Activated T-cell treated with anti-CD3 and anti-CD28 coated beads, Interleukin-2, amount 50 U/mL, for 72 hours (primary cell): ENCODE results near the gene GDF7. TPM values are rescaled to one million over a fixed set of nuclear protein-coding genes. Genes with fewer than 3 reads are reported as not detected.
A peak's percentile ranks its signal among the peaks of the same experiment; 100 is the strongest.

Experiments used
- ATAC-seq, 2 donors: fragments of 150-1000 bp; cut with Tn5 transposase; replicated peaks in 1 of 2; 2 replicates each; pipeline ENCODE4 v1.10.0; 2021; ENCODE audit warnings: moderate library complexity in 2 of 2, mild to moderate bottlenecking in 1 of 2
- DNase-seq, 2 donors: peaks; one replicate each; pipeline ENCODE4 v3.0.0; 2021 to 2022; ENCODE audit warnings: mixed read lengths in 1 of 2
- H3K27ac Mint-ChIP-seq: one replicate; pipeline ENCODE4 v1.8.0; 2022; ENCODE audit warnings: mild to moderate bottlenecking, moderate library complexity, mixed read lengths
- H3K27me3 Mint-ChIP-seq: one replicate; pipeline ENCODE4 v1.8.0; 2022; ENCODE audit warnings: low read depth, mixed read lengths
- H3K36me3 Mint-ChIP-seq, 2 donors: one replicate each; pipeline ENCODE4 v1.8.0; 2022; ENCODE audit warnings: mixed read lengths in 2 of 2, mild to moderate bottlenecking in 1 of 2; ENCODE audit not compliant: insufficient read depth in 2 of 2
- H3K4me1 Mint-ChIP-seq: one replicate; pipeline ENCODE4 v1.8.0; 2022; ENCODE audit warnings: low read depth, mixed read lengths
- H3K4me3 Mint-ChIP-seq, 2 donors: one replicate each; pipeline ENCODE4 v1.8.0; 2022; ENCODE audit warnings: mild to moderate bottlenecking in 2 of 2, mixed read lengths in 2 of 2, moderate library complexity in 2 of 2
- H3K9me3 Mint-ChIP-seq, 2 donors: one replicate each; pipeline ENCODE4 v1.8.0; 2022; ENCODE audit warnings: mixed read lengths in 2 of 2
- total RNA-seq, 2 donors: library from RNA; stranded (reverse); gene quantifications; one replicate each; pipeline ENCODE4 v1.2.3, GENCODE V29; 2022

The GDF7 gene
- total RNA-seq, 2 donors from 2014 or later, result 0.07 TPM; not detected in 1

DNA sequence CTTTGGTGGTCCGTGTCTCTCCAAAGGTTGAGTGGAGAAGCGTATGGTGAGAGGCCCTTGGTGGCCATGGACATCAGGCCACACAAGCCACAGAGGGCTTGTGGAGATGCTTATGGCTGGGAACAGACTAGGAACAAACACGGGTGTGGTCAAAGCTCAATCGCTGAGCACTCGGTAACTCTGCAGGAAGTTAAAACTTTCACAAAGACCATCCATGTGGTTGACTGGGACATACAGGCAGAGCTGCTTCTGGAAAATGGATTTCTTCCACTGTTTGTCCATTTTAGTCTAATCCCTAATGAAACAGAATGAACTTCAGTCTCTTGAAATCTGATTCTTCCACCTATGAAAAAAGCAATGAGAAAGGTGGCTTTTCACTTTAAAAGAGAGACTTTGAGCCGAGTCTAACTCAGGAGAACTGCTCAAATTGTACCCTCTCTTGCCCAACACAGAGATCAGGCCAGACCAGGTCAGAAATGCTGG is 17.7 kb downstream of the GDF7 start:
- peaks cover 6 to 17% of the 10 kb centered on the region in 2 donors for H3K36me3 Mint-ChIP-seq
- H3K9me3 Mint-ChIP-seq, result no peaks in the 10 kb centered on the region
- no peak overlapping the region for H3K4me3 Mint-ChIP-seq
- ATAC-seq, result no peak
- H3K27ac Mint-ChIP-seq, result peak overlapping the region; percentile 59
- no peaks in the 10 kb centered on the region for H3K27me3 Mint-ChIP-seq
- DNase-seq, result no peak
- no peaks in the 10 kb centered on the region for H3K4me1 Mint-ChIP-seq

DNA sequence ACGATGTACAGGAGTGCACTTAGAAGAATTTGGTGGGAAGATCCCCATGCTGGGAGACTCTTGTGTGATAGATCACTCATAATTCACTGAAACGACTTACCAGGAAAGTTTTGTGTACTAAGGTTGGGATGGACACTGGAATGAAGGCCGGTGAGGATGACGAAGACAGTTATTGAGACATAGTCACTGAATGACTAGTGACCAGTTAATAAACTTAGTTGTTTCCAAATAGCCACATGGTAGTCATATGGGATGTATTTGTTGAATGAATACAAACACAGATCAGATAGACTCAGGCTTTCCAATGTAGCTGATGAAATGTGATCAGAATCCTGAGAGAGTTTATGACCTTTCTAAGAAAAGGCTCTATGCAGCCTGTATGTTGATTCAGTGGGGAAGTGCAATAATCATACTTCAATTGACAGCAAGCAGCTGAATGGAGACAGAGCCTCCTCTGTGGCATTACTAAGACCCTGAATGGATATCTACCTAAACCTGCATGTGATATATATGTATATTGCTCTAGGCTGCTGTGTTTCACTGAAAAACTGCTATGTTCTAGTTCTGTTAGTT is 20.4 kb downstream of the GDF7 start:
- DNase-seq (no peak), ATAC-seq (no peak)
- H3K27ac Mint-ChIP-seq, result no peak overlapping the region
- H3K4me3 Mint-ChIP-seq, result no peak overlapping the region
- no peaks in the 10 kb centered on the region for H3K4me1 Mint-ChIP-seq
- H3K27me3 Mint-ChIP-seq, result no peaks in the 10 kb centered on the region
- H3K36me3 Mint-ChIP-seq, result peaks cover 6 to 16% of the 10 kb centered on the region in 2 donors
- no peaks in the 10 kb centered on the region for H3K9me3 Mint-ChIP-seq

DNA sequence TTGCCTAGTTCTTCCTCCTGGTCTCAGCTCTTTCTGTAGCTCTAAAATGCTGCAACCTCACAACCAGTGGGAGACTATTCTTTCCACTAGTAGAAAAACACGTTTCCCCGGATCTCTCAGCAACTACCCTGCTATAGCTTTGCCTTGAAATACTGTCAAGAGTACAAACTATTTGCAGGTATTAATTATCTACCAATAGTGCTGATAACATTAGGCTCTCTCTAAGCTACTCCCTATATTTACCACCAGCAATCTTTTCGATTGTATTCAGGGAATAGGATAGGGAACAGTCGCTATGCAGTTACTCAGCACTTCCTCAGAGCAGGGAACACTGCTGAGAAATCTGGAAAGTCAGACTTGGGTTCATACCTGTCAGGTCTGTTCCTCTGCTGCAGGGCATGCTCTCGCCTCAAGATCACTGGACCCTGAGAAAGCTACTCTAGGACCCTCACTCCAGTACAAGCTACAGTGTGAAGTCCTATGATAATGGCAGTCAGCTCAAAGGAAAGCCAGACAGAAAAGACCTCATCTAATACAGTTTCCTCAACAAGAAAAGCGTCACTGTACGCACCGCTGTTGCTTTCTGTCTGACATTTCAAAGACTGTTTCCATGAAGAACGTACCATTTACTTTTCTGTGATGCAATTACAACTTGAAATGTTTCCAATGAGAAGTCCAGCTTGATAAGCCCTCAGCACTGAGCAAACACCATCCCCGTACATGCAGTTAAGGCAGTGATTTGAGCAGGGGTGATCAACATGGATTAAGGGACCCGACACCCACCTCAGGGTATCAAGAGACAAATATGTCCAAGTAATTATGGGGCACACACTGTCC is 22.7 kb downstream of the GDF7 start:
- no peak for ATAC-seq
- DNase-seq, result no peak
- H3K4me1 Mint-ChIP-seq, result no peaks in the 10 kb centered on the region
- H3K4me3 Mint-ChIP-seq, result no peak overlapping the region
- H3K27me3 Mint-ChIP-seq, result no peaks in the 10 kb centered on the region
- H3K36me3 Mint-ChIP-seq, result peaks cover 6 to 10% of the 10 kb centered on the region in 2 donors
- H3K27ac Mint-ChIP-seq, result no peak overlapping the region
- no peaks in the 10 kb centered on the region for H3K9me3 Mint-ChIP-seq

DNA sequence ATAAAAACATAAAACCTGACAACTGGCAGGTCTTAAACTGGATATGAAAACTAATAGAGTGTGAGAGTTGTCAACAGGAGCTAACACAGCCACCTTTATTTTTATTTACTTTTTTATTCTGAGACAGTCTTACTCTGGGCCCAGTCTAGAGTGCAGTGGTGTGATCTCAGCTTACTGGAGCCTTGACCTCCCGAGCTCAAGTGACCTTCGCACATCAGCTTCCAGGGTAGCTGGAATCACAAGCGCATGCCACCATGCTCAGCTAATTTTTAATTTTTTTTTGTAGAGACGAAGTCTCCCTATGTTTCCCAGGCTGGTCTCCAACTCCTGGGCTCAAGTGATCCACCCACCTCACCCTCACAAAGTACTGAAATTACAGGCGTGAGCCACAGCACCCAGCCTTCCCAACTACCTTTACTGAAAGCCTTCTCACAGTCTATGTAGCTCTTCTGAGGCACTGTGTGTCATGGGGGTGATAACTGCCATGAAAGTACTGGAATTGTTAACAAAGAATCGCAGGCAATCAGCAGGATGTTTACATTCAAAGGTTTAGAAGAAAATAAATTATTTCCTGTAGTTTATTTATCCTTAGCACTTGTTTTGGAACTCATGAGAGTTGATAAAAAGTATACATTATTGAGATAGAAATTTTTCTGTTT is 24.3 kb downstream of the GDF7 start:
- H3K4me3 Mint-ChIP-seq, result no peak overlapping the region
- ATAC-seq, result no peak

DNA sequence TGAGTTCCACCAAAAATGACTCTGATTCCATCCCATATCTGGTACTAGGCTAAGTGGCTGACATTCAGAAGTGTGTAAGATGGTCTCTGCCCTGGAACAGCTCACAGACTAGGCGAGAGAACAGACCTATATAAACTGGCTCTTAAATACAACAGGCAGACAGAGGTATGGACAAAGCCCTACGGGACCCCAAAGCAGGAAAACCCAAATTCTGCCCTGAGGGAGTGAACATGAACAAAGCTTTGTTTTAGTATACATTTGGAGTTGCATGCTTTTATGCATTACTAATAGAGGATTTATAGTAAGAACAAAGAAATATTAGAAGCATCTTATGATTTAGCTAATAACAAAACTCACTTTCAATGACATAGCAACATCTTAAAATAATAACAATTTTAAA is 25.1 kb downstream of the GDF7 start:
- no peak for DNase-seq
- peaks cover under 1 to 6% of the 10 kb centered on the region in 2 donors for H3K36me3 Mint-ChIP-seq
- no peak overlapping the region for H3K4me3 Mint-ChIP-seq
- no peak overlapping the region for H3K27ac Mint-ChIP-seq
- H3K9me3 Mint-ChIP-seq, result no peaks in the 10 kb centered on the region
- H3K27me3 Mint-ChIP-seq, result no peaks in the 10 kb centered on the region
- H3K4me1 Mint-ChIP-seq, result no peaks in the 10 kb centered on the region
- ATAC-seq, result no peak

More for the DNA sequence above, 24.3 kb downstream of the GDF7 start:
- Mint-ChIP-seq H3K4me1 (no peaks in the 10 kb centered on the region), H3K27me3 (no peaks in the 10 kb centered on the region), H3K9me3 (no peaks in the 10 kb centered on the region), H3K36me3 (peaks cover 6 to 8% of the 10 kb centered on the region in 2 donors), H3K27ac (no peak overlapping the region)
- DNase-seq, result no peak

DNA sequence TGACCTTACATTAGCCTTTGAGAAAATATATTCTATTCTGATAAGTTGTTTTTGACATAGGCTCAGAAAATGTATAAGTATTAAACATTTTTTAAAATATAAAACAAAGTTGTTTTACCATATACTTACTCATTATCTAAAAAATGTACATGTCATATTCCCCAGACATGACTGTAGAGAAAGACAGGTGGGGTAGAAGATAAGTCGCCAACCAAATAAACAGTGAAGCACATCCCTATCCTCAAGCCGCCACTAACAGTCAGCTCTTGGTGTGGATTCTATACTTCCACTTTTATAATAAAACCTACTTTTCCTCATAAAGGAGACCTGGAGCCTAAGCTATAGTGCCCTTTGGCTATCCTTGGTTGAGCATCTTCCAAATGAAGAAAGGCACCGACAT is 26.4 kb downstream of the GDF7 start:
- ATAC-seq (no peak), DNase-seq (no peak)
- Mint-ChIP-seq H3K9me3 (no peaks in the 10 kb centered on the region), H3K36me3 (peaks cover 0 to 7% of the 10 kb centered on the region in 2 donors), H3K27me3 (no peaks in the 10 kb centered on the region), H3K27ac (no peak overlapping the region), H3K4me3 (no peak overlapping the region), H3K4me1 (no peaks in the 10 kb centered on the region)

DNA sequence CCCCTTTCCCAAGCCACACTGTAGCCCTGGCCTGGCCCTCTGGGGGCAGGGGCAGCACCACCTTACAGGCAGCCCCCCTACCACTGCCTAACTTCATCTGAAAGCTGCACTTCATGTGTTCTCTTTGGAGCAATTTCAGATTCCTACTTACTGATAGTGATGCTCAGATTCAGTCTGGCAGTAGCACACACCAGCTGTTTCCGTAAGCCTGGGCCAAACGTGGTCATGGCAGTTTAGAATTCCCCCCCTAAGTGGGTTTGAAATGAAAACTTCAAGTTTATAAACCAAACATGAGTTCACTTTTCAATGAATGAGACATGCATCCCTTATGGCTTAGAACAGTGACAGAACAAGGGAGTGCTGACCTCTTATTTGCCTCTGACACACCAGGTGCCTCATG is 29.4 kb downstream of the GDF7 start:
- no peak for DNase-seq
- Mint-ChIP-seq H3K4me1 (no peaks in the 10 kb centered on the region), H3K27ac (no peak overlapping the region), H3K27me3 (no peaks in the 10 kb centered on the region), H3K9me3 (no peaks in the 10 kb centered on the region), H3K36me3 (peaks cover 2 to 4% of the 10 kb centered on the region in 2 donors), H3K4me3 (no peak overlapping the region)
- no peak for ATAC-seq

DNA sequence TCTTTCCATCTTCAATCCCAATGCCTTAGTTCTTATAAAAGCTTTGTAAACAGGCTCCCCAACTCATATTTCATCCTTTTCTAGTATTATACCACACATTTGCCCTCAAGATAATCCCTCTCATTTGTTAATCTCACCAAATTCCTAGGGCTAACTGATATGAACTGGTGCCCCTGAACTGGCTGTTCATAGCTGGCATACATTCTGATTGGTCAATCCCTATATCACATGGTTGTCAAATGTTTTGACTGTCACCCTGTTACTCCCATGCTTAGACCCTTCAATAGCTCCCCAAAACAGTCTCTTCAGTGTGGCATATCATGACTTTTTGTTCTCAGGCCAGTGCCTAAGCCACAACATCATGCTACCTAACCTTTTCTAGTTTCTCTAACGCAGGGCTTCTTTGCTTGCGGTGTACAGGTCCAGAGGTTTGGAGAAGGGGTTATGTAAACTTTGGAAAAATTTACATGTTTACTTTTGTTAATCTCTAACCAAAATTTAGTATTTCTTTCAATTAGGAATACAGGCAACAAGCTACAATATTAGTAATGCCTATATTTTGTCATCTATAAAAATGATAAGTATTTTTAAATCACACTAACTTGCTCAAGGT is 30.5 kb downstream of the GDF7 start:
- H3K4me3 Mint-ChIP-seq, result no peak overlapping the region
- no peaks in the 10 kb centered on the region for H3K4me1 Mint-ChIP-seq
- H3K9me3 Mint-ChIP-seq, result no peaks in the 10 kb centered on the region
- DNase-seq, result no peak
- H3K27me3 Mint-ChIP-seq, result no peaks in the 10 kb centered on the region
- ATAC-seq, result no peak
- H3K27ac Mint-ChIP-seq, result no peak overlapping the region
- H3K36me3 Mint-ChIP-seq, result peaks cover 2 to 6% of the 10 kb centered on the region in 2 donors

DNA sequence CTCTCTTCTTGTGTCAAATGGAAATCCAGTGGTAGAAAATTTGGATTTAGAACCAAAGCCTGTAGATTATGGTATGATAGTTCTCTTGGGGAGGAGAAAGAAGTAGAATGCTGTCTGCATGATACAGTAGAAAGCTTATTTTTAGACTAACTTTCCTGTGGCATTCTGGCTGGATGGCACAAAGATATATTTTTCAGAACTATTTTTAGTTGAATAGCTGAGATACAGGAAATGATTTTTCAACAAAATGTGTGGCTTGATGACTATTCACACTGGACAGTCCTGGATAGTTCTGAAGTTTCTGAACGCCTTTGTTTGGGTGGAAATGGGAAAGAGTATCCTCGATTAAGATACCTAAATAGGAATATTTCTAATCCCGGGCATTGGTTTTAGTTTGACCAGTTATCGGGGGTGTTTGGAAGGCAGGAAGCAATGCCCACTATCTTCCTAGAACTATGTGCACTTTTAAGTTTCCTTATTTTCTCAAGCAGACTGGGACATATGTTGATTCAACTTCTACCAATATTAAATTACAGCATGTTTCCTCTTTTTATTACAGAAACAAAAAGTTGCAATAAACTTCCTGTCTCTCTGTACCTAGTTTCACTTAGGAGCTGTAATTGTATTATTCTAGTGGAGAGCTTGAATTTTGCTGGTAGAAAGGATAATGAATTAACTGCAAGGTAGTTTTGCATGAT is 32.1 kb downstream of the GDF7 start:
- Mint-ChIP-seq H3K27me3 (no peaks in the 10 kb centered on the region), H3K4me1 (no peaks in the 10 kb centered on the region), H3K36me3 (peaks cover 2 to 6% of the 10 kb centered on the region in 2 donors), H3K4me3 (no peak overlapping the region), H3K9me3 (no peaks in the 10 kb centered on the region), H3K27ac (no peak overlapping the region)
- no peak for ATAC-seq
- no peak for DNase-seq

DNA sequence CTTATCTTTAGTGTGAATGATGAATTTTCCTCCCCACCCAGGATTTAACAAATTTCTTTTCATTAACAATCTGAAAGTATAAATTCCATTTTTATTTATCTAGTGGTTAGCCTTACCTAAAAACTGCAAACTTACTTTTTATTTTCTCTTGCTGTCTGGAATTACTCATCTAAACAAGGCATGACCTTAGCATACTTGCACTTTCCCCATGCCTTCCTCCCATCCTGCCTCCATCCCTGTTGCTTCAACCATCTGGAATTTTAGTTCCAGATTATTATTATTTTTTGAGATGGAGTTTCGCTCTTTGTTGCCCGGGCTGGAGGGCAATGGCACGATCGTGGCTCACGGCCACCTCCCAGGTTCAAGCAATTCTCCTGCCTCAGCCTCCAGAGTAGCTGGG is 35.6 kb downstream of the GDF7 start:
- H3K4me3 Mint-ChIP-seq, result no peak overlapping the region
- no peaks in the 10 kb centered on the region for H3K4me1 Mint-ChIP-seq
- H3K36me3 Mint-ChIP-seq, result peaks cover 2 to 7% of the 10 kb centered on the region in 2 donors
- no peak overlapping the region for H3K27ac Mint-ChIP-seq
- H3K27me3 Mint-ChIP-seq, result no peaks in the 10 kb centered on the region
- H3K9me3 Mint-ChIP-seq, result no peaks in the 10 kb centered on the region
- ATAC-seq, result no peak
- no peak for DNase-seq

DNA sequence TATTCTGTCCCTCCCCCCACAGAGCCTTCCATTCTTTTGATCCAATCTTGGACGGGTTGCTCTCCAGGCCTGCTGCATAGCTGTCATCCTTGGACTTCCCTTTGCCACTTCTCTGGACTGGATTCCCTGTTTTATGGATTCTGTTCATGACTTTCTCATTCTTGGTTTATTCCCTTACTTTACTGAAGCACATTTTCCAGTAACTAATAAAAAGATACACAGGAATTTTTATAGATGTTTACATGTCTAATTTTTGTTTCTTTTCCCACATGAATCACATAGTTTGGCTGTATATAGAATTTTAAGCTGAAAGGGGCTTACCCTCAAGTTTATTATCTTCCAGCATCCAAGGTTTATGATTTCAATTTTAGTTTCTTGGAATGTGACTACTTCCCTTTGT is 37.9 kb downstream of the GDF7 start:
- Mint-ChIP-seq H3K4me3 (no peak overlapping the region), H3K4me1 (no peaks in the 10 kb centered on the region), H3K9me3 (no peaks in the 10 kb centered on the region), H3K36me3 (peaks cover 0 to 4% of the 10 kb centered on the region in 2 donors), H3K27ac (no peak overlapping the region), H3K27me3 (no peaks in the 10 kb centered on the region)
- DNase-seq (no peak), ATAC-seq (no peak)

DNA sequence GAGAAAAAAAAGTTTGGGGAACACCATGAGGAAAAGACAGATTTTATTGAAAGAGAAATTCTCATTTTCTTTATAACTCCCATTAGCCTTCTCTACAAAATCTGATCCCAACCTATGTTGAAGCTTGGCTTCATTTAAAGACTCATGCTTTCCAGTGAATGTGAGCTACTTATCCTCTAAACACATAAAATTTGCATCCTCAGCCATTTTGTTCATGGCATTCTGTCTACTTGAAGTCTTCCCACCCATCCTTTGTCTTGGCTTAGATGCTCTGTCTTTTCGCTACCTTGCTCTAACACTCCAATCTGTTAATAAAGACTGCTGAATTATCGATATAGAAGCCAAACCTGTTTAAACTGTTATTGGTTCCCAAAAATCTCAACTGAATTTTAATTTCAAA is 39.3 kb downstream of the GDF7 start:
- Mint-ChIP-seq H3K27ac (no peak overlapping the region), H3K27me3 (no peaks in the 10 kb centered on the region), H3K9me3 (no peaks in the 10 kb centered on the region), H3K4me1 (no peaks in the 10 kb centered on the region), H3K36me3 (peaks cover 3 to 9% of the 10 kb centered on the region in 2 donors), H3K4me3 (no peak overlapping the region)
- DNase-seq (no peak), ATAC-seq (no peak)
